HG02884 (cell line): ENCODE data around the gene SMIM35.

ENCODE experiments used
- ATAC-seq: cut with Tn5 transposase; IDR thresholded peaks from one replicate; pipeline ENCODE4 v1.9.1; 2021; ENCODE audit warnings: mild to moderate bottlenecking, moderate library complexity; ENCODE audit not compliant: unreplicated experiment

Gene SMIM35

GRCh38 chr11:118060081-118060661, 26.6 kb downstream of the SMIM35 start:
- ATAC-seq, result no peak

- no peak for ATAC-seq
Measured at GRCh38 chr11:118059246-118059940, 27.4 kb downstream of the SMIM35 start.

GRCh38 chr11:118058311-118059245, 28.2 kb downstream of the SMIM35 start:
- no peak for ATAC-seq

GRCh38 chr11:118057251-118058145, 29.3 kb downstream of the SMIM35 start:
- no peak for ATAC-seq

- no peak for ATAC-seq
Measured at GRCh38 chr11:118056806-118057205, 30.0 kb downstream of the SMIM35 start.

GRCh38 chr11:118055966-118056365, 30.8 kb downstream of the SMIM35 start:
- ATAC-seq, result no peak

GRCh38 chr11:118054712-118055640, 31.8 kb downstream of the SMIM35 start:
- ATAC-seq, result no peak

GRCh38 chr11:118052581-118053206, 34.1 kb downstream of the SMIM35 start:
- ATAC-seq, result no peak

- ATAC-seq, result no peak
Measured at GRCh38 chr11:118051611-118052461, 34.9 kb downstream of the SMIM35 start.

GRCh38 chr11:118051136-118051610, 35.6 kb downstream of the SMIM35 start:
- ATAC-seq, result no peak

- ATAC-seq, result no peak
Measured at GRCh38 chr11:118050208-118050891, 36.4 kb downstream of the SMIM35 start.

- no peak for ATAC-seq
Measured at GRCh38 chr11:118049771-118050170, 37.0 kb downstream of the SMIM35 start.

- ATAC-seq, result no peak
Measured at GRCh38 chr11:118048472-118049370, 38.0 kb downstream of the SMIM35 start.

- no peak for ATAC-seq
Measured at GRCh38 chr11:118047749-118048148, 39.0 kb downstream of the SMIM35 start.

GRCh38 chr11:118046964-118047700, 39.6 kb downstream of the SMIM35 start:
- no peak for ATAC-seq
